HG03354 (cell line): Measurements from ENCODE around the gene RAET1L.
"Not testable (repeated sequence)": the region's sequence is repeated elsewhere in the genome, so short reads cannot be mapped to it uniquely, and the experiment has no call there.

Experiments
- ATAC-seq: cut with Tn5 transposase; IDR thresholded peaks from one replicate; pipeline ENCODE4 v1.9.1; 2021; ENCODE audit warnings: mild to moderate bottlenecking; ENCODE audit not compliant: unreplicated experiment, poor library complexity, severe bottlenecking

The RAET1L gene, protein sequence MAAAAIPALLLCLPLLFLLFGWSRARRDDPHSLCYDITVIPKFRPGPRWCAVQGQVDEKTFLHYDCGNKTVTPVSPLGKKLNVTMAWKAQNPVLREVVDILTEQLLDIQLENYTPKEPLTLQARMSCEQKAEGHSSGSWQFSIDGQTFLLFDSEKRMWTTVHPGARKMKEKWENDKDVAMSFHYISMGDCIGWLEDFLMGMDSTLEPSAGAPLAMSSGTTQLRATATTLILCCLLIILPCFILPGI

DNA sequence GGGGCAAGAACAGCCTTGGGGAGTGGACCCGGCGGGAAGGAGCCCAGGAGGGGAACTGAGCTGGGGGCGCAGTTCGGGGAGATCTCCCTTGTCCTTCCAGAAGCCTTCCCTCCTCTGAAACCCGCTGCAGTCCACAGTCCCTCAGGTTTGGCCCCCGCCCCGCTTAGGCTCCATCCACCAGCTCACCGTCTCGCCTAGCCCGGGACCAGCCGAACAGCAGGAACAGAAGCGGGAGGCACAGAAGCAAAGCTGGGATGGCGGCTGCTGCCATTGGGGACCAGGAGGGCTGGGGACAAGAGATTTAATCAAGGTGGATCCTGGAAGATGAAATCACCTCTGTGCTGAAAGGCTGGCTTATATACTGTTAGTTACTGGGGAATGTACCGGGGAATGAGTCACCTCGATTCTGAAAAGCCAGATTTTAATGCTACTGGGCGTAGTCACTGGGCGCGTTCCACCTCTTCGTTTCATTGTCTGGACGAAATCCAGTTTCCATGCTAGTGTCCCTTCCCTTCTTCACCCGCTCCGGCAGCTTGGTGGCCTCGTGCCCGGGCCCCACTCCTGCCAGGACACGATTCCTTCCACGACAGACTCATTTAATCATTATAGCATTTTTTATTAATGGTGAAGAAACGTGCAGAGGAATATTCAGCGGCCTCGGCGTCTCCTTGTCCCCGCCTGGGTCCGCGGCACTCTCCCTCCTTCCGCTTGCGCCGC, at the start of gene RAET1L:
TSS of gene RAET1L (minus strand) at position 332 of the 717 bp plus-strand sequence. CDS start at position 271, 61 bp downstream.
- ATAC-seq: no peak

- ATAC-seq: no peak
Measured at GRCh38 chr6:150075034-150075421, 49.7 kb upstream of the RAET1L start.

DNA sequence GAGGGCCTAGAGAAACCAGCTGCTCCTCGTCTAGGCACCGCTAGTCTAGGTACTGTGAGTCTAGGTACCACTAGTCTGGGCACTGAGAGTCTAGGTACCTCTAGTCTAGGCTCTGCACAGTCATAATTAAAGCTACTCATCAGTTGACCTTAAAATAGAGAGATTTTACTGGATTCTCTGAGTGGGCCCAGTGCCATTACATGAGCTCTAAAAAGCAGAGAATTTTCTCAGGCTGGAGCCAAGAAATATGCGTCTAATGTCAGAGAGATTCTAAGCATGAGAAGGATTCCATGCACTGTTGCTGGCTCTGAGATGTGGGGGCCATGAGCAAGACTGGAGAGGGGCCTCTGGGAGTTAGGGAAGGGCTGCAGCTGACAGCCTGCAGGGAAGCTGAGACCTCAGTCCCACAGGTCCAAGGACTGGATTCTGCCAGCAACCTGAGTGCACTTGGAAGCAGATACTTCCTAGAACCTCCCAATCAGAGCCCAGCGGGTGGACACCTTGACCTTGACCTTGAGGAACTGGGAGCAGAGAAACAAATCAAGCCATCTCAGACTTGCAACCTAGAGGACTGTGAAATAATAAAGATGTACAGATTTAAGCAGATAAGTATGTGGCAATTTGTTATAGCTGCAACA, 49.2 kb upstream of the RAET1L start:
- ATAC-seq: not testable (repeated sequence)

- no peak for ATAC-seq
Measured at GRCh38 chr6:150072201-150072600, 46.9 kb upstream of the RAET1L start.

GRCh38 chr6:150070236-150070818, 45.0 kb upstream of the RAET1L start:
- ATAC-seq: no peak

- no peak for ATAC-seq
Measured at GRCh38 chr6:150069706-150070105, 44.4 kb upstream of the RAET1L start.

DNA sequence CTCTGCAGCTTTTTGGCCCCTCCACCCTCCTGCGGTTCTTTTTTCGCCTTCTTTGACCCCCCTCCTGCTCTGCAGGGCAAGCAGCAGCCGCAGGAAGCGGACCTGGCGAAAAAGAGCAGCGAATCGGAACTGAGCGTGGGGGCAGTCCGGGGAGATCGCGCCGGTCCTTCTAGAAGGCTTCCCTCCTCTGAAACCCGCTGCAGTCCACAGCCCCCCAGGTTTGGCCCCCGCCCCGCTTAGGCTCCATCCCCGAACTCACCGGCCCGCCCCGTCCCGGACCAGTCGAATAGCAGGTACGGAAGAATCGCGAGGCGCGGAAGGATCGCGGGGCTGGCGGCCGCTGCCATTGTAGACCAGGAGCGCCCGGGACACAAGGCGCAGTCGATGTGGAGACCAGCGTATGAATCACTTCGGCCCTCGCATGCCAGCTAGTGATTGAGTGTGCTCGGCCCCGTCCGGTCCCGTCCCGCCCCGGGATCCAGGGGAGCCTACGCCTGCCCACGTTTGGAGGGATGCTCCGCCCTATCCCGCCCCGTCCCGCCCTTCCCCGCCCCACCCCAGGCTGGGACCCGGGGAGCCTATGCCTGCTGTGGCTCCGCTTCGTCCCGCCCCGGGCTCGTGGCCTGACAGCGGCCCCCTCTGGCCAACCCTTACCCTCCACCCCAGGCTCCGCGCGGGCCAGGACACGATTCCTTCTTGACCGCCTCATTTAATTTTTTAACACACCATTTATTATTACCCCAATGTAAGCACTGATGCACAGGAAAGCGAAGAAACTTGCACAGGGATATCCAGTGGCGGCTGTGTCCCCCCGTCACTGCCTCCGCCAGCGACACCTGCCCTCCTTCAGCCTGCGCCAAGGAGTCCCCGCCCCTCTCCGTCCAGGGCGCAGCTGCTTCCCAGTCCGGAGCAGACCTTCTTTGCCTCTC, 43.7 kb upstream of the RAET1L start, which contains the start of gene ULBP3:
TSS of gene ULBP3 (minus strand) at position 402 of the 929 bp plus-strand sequence. CDS start at position 347, 55 bp downstream.
- ATAC-seq: peak; percentile 78

DNA sequence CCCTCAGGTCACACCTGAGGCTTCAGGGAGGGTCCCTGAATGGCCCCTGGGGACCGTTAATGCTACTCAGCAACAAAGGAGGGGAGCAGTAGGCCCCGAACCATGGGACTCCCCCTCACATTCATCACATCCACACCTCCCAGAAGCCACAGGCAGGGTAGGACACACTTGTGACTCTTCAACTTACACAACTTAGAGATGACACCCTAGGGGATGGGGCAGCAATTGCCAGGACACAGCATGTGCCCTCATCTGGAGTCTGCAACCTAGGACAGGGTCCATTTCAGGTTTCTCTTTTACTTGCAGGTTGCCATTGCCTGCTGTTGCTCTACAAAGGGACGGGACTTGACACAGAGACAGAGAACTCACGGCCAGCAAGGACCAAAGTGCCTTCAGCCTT, 42.8 kb upstream of the RAET1L start:
- ATAC-seq: no peak

DNA sequence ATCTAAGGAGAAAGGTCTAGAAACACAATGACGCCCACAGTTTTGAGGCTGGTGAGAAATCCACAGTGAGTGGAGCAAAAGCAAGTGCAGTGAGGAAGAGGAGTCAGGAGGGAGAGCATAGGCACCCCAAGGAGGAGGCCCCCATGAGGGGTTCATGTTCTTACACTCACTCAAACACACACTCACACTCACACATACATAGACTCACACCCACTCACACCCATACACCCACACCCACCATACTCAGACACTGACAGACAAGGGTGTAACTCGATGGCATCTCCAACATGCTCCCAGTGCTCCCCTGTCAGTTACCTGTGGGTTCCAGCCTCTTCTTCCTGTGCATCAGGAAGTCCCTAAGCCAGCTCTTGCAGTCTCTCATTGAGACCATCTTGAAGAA, 39.8 kb upstream of the RAET1L start:
- ATAC-seq: no peak

DNA sequence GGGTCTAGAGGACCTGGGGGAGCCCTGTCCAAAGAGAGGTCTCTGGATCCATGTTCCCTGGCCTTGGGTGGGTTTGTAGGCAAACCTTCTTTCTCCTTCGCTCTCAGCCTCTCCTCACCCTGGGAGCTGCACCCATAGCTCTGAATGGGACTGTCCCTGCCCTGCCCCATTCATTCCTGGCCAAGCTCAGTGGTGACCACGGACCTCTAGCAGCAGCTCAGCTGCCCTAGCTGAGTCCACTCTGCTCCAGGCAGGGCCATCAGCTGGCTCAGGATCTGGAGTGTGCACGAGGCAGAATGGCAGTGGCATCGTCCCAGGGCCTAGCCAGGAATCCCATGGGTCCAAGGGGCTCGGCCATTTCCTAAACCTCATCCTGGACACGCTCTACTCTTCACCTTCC, 38.3 kb upstream of the RAET1L start:
- ATAC-seq: no peak

- ATAC-seq: peak; percentile 72
Measured at GRCh38 chr6:150059973-150060372, 34.6 kb upstream of the RAET1L start.

- no peak for ATAC-seq
Measured at GRCh38 chr6:150058986-150059385, 33.7 kb upstream of the RAET1L start.

- ATAC-seq: no peak
Measured at GRCh38 chr6:150058231-150058792, 33.0 kb upstream of the RAET1L start.

- ATAC-seq: no peak
Measured at GRCh38 chr6:150057501-150057951, 32.2 kb upstream of the RAET1L start.

DNA sequence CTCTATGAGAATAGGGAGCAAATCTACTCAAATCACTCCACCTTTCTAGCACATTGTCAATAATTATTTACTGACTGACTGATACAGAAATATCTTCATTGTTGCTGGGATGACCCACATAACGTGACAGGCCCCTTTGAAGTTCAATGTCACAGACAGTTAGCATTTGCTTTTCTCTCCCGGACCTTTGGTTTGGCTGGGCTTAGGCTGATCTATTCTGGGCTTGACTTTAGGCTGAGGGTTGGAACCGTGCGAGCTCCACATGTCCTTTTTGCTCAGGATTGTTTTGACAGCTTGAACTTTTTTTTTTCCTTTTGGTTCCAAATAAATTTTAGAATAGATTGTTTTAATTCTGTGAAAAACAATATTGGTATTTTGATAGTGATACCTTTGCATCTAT, 31.6 kb upstream of the RAET1L start:
- no peak for ATAC-seq

- ATAC-seq: no peak
Measured at GRCh38 chr6:150056156-150056555, 30.8 kb upstream of the RAET1L start.

GRCh38 chr6:150055131-150055530, 29.8 kb upstream of the RAET1L start:
- ATAC-seq: no peak

- no peak for ATAC-seq
Measured at GRCh38 chr6:150053450-150053849, 28.1 kb upstream of the RAET1L start.

DNA sequence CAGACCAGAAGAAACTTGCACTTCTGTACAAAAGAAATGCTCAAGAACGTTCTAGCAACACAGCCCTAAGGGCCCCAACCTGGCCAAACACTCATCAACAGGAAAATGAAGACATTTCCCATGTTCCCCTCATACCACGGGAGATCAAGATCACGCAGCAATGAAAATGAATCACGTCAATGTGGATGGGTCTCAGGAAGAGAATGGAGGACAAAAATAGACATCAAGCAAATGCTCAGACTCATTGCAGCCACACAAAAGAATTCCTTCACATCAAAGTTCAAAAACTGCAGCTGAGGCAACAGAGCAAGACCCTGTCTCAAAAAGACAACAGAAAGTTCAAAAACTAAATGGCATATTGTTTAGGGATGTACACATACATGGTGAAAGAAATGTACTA, 25.5 kb upstream of the RAET1L start:
- ATAC-seq: no peak
